HCT116 (cell line): ENCODE data around the gene PCP2. TPM values are rescaled to one million over a fixed set of nuclear protein-coding genes. Genes with fewer than 3 reads are reported as not detected.

ENCODE experiments used
- ATAC-seq: fragments of 200-7000 bp; cut with Tn5 transposase; 2 replicates; pipeline ENCODE4 v1.9.1; 2020; ENCODE audit warnings: mild to moderate bottlenecking, moderate library complexity
- BruUV-seq: library from RNA; stranded (reverse); fragments of 400-500 nt; replicated peaks from 2 replicates; lab custom pipeline; 2021; lab: Mats Ljungman, UMichigan
- CTCF ChIA-PET: fragments of 300-600 bp; sonication (Branson Sonifier 250); formaldehyde crosslinking; loops from one replicate; lab custom pipeline; 2021; ENCODE audit warnings: antibody characterized with exemption; lab: Charles Lee
- POLR2A ChIA-PET: fragments of 300-600, 350-600 bp; sonication (Branson Sonifier 250); formaldehyde crosslinking; loops from one replicate; lab custom pipeline; 2021; ENCODE audit warnings: antibody characterized with exemption; lab: Charles Lee
- RAD21 ChIA-PET, 2 experiments: fragments of 300-600 bp; sonication (Branson Sonifier 250); formaldehyde crosslinking; loops; one replicate each; lab custom pipeline; 2023; ENCODE audit warnings: low total read pairs in 2 of 2; ENCODE audit not compliant: uncharacterized antibody in 2 of 2, unreplicated experiment in 2 of 2, low non-redundant PET in 1 of 2; lab: Charles Lee
- DNase-seq: peaks from one replicate; pipeline ENCODE4 v3.0.0-alpha.2; 2010; ENCODE audit warnings: low read depth, low spot score
- H2AFZ ChIP-seq: fragments of 200-600 bp; shearing (Covaris generic), sonication (generic); 2 replicates; pipeline ENCODE4 v1.6.1; 2017; ENCODE audit warnings: low read depth, mixed run types, mixed read lengths, antibody characterized with exemption, low read length; ENCODE audit not compliant: poor library complexity, severe bottlenecking
- H3K27ac ChIP-seq: 2 replicates; pipeline ENCODE4 v1.5.1; 2012; ENCODE audit warnings: low read depth, low read length
- H3K27me3 ChIP-seq: fragments of 200-600 bp; sonication (generic); 2 replicates; pipeline ENCODE4 v1.6.1; 2016; ENCODE audit warnings: mixed run types, low read length, mixed read lengths; ENCODE audit not compliant: insufficient read depth
- H3K36me3 ChIP-seq, 2 experiments: fragments of 200-500 bp in 1 of 2; fragments of 200-600 bp in 1 of 2; sonication (Bioruptor generic) in 1 of 2; sonication (generic) in 1 of 2; 2 replicates each; pipeline versions ENCODE4 v1.5.1 to v1.6.1; 2014 to 2016; ENCODE audit warnings: low read length in 2 of 2, inconsistent platforms in 1 of 2, mixed read lengths in 1 of 2, mixed run types in 1 of 2; ENCODE audit not compliant: insufficient read depth in 2 of 2, control insufficient read depth in 1 of 2
- H3K4me1 ChIP-seq, 2 experiments: fragments of 200-600 bp in 1 of 2; sonication (generic) in 1 of 2; 2 replicates each; pipeline versions ENCODE4 v1.5.1 to v1.6.1; 2012 to 2017; ENCODE audit warnings: low read length in 2 of 2, inconsistent platforms in 1 of 2, mild to moderate bottlenecking in 1 of 2, mixed read lengths in 1 of 2, mixed run types in 1 of 2, moderate library complexity in 1 of 2; ENCODE audit not compliant: insufficient read depth in 2 of 2, control insufficient read depth in 1 of 2
- H3K4me2 ChIP-seq: fragments of 200-600 bp; sonication (generic); 2 replicates; pipeline ENCODE4 v1.6.1; 2017; ENCODE audit warnings: mixed run types, low read length, mixed read lengths
- H3K4me3 ChIP-seq, 2 experiments: fragments of 200-600 bp in 1 of 2; sonication (generic) in 1 of 2; replicated peaks in 1 of 2; 2 replicates each; pipeline ENCODE4 v1.5.1; 2011 to 2016; ENCODE audit warnings: low read length in 2 of 2, control low read depth in 1 of 2, low read depth in 1 of 2, mild to moderate bottlenecking in 1 of 2, mixed read lengths in 1 of 2, mixed run types in 1 of 2
- H3K79me2 ChIP-seq: fragments of 200-600 bp; sonication (generic); 2 replicates; pipeline ENCODE4 v1.6.1; 2017; ENCODE audit warnings: mild to moderate bottlenecking, mixed run types, low read length, moderate library complexity, mixed read lengths; ENCODE audit not compliant: insufficient read depth
- H3K9ac ChIP-seq: fragments of 200-600 bp; sonication (generic); 2 replicates; pipeline ENCODE4 v1.6.1; 2016; ENCODE audit warnings: low read length, mixed read lengths
- H3K9me2 ChIP-seq: fragments of 200-600 bp; sonication (generic), shearing (Covaris generic); 2 replicates; pipeline ENCODE4 v1.6.1; 2017; ENCODE audit warnings: mixed run types, mild to moderate bottlenecking, moderate library complexity; ENCODE audit not compliant: insufficient read depth
- H3K9me3 ChIP-seq, 2 experiments: fragments of 200-500 bp in 1 of 2; fragments of 200-600 bp in 1 of 2; sonication (Bioruptor generic) in 1 of 2; sonication (generic) in 1 of 2; 2 replicates each; pipeline ENCODE4 v1.6.1; 2014 to 2017; ENCODE audit warnings: low read length in 2 of 2, mixed read lengths in 2 of 2, inconsistent platforms in 1 of 2, low read depth in 1 of 2, mild to moderate bottlenecking in 1 of 2, mixed run types in 1 of 2, moderate library complexity in 1 of 2; ENCODE audit not compliant: control insufficient read depth in 1 of 2, insufficient read depth in 1 of 2
- H4K20me1 ChIP-seq: fragments of 200-600 bp; sonication (generic), shearing (Covaris generic); 2 replicates; pipeline ENCODE4 v1.6.1; 2017; ENCODE audit warnings: mixed run types, mild to moderate bottlenecking, moderate library complexity; ENCODE audit not compliant: insufficient read depth
- ELF1 ChIP-seq: IDR thresholded peaks from 2 replicates; pipeline ENCODE4 v1.6.1; 2012; ENCODE audit warnings: low read depth, borderline replicate concordance
- POLR2A ChIP-seq: IDR thresholded peaks from 2 replicates; pipeline ENCODE4 v1.7.0; 2011; ENCODE audit warnings: borderline replicate concordance; ENCODE audit not compliant: insufficient read depth, insufficient read length; ENCODE audit errors: extremely low read depth
- POLR2AphosphoS5 ChIP-seq: IDR thresholded peaks from 2 replicates; pipeline ENCODE4 v1.6.1; 2011; ENCODE audit warnings: mild to moderate bottlenecking, low read depth, low read length, moderate library complexity
- SP1 ChIP-seq: IDR thresholded peaks from 2 replicates; pipeline ENCODE4 v1.6.1; 2012; ENCODE audit warnings: low read depth
- SRF ChIP-seq: IDR thresholded peaks from 2 replicates; pipeline ENCODE4 v1.6.1; 2012; ENCODE audit warnings: low read depth
- ZFX ChIP-seq: fragments of 450-650 bp; IDR thresholded peaks from 2 replicates; pipeline ENCODE4 v1.6.1; 2017
- intact Hi-C: fragments of 100-400 bp; cut with micrococcal nuclease; formaldehyde crosslinking; loops from 2 replicates; pipeline ENCODE4 v1.10.0; 2022
- total RNA-seq: library from RNA; stranded (reverse); gene quantifications from one replicate; pipeline ENCODE4 v1.2.1, GENCODE V29; 2021; ENCODE audit not compliant: unreplicated experiment
- TF ChIP-seq, protein P1 (sequence below): IDR thresholded peaks from 2 replicates; pipeline ENCODE4 v1.6.1; 2012; ENCODE audit warnings: low read depth
- TF ChIP-seq, protein P2 (sequence below): IDR thresholded peaks from 2 replicates; pipeline ENCODE4 v1.6.1; 2012

The PCP2 gene
- total RNA-seq, 1 experiment from 2014 or later = 0.32 TPM

DNA sequence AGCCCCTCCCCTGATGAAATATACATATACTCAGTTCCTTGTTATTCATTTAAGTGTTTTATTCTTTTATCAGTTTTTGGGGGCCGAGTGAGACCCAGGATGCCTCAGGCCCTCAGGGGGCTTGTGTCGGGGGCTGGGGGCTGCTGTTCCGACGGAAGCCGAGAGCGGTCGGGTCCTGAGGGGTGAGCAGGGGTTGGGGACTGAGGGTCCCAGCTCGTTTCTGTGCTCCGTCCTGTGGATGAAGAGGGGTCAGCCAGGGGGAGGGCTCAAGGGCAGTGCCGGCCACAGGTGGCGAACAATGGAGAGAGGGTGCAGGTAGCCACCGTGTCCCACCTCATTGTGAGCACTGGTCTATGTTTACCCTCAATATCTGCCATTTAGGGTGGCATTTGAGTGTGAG is 1.9 kb downstream of the PCP2 start:
- Histone ChIP-seq H3K9me2 (no peaks in the 10 kb centered on the region), H4K20me1 (no peaks in the 10 kb centered on the region), H2AFZ (no peak overlapping the region), H3K27me3 (no peaks in the 10 kb centered on the region), H3K27ac (no peak overlapping the region), H3K9me3 (no peaks in the 10 kb centered on the region), H3K9ac (no peak overlapping the region), H3K4me3 (no peak overlapping the region), H3K79me2 (peaks cover 55% of the 10 kb centered on the region), H3K36me3 (peaks cover 0 to 7% of the 10 kb centered on the region in 2 experiments; a peak in 3 of 4 replicates)
- ATAC-seq (no peak), DNase-seq (no peak)
- ChIA-PET POLR2A (no interaction called here), CTCF (no interaction called here)
- BruUV-seq = no TSS peak
- intact Hi-C loops = no loop called here
- no peak for TF ChIP-seq SP1
- TF ChIP-seq, protein P1, sequence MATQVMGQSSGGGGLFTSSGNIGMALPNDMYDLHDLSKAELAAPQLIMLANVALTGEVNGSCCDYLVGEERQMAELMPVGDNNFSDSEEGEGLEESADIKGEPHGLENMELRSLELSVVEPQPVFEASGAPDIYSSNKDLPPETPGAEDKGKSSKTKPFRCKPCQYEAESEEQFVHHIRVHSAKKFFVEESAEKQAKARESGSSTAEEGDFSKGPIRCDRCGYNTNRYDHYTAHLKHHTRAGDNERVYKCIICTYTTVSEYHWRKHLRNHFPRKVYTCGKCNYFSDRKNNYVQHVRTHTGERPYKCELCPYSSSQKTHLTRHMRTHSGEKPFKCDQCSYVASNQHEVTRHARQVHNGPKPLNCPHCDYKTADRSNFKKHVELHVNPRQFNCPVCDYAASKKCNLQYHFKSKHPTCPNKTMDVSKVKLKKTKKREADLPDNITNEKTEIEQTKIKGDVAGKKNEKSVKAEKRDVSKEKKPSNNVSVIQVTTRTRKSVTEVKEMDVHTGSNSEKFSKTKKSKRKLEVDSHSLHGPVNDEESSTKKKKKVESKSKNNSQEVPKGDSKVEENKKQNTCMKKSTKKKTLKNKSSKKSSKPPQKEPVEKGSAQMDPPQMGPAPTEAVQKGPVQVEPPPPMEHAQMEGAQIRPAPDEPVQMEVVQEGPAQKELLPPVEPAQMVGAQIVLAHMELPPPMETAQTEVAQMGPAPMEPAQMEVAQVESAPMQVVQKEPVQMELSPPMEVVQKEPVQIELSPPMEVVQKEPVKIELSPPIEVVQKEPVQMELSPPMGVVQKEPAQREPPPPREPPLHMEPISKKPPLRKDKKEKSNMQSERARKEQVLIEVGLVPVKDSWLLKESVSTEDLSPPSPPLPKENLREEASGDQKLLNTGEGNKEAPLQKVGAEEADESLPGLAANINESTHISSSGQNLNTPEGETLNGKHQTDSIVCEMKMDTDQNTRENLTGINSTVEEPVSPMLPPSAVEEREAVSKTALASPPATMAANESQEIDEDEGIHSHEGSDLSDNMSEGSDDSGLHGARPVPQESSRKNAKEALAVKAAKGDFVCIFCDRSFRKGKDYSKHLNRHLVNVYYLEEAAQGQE = no peak
- no peak for TF ChIP-seq ELF1
- no peak for TF ChIP-seq POLR2AphosphoS5
- TF ChIP-seq SRF = no peak
- TF ChIP-seq, protein P2, sequence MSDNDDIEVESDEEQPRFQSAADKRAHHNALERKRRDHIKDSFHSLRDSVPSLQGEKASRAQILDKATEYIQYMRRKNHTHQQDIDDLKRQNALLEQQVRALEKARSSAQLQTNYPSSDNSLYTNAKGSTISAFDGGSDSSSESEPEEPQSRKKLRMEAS = no peak
- TF ChIP-seq ZFX = no peak
- no peak for TF ChIP-seq POLR2A
- TF ChIP-seq, all 23 proteins: peak for 0
- Histone ChIP-seq H3K4me1 (peaks cover 9 to 23% of the 10 kb centered on the region in 2 experiments), H3K4me2 (no peak overlapping the region)
- RAD21 ChIA-PET = no interaction called here
